Transverse colon (tissue), 3 donors: ENCODE measurements around the gene FLVCR2.

Experiments used
- POLR2A ChIP-seq: fragments of 450-650 bp; IDR thresholded peaks from one replicate; pipeline ENCODE4 v1.6.1; 2016; ENCODE audit warnings: antibody characterized with exemption, mild to moderate bottlenecking, moderate library complexity
- TF ChIP-seq, protein P1 (sequence below), 5 experiments: fragments of 200-600 bp in 3 of 5; fragments of 450-650 bp in 2 of 5; sonication (generic) in 3 of 5; IDR thresholded peaks; 1 replicate in 2 of 5; 2 replicates in 3 of 5; pipeline ENCODE4 v1.5.1; 2016 to 2017; ENCODE audit warnings: antibody characterized with exemption in 5 of 5, inconsistent platforms in 3 of 5, mild to moderate bottlenecking in 2 of 5, moderate library complexity in 1 of 5

DNA sequence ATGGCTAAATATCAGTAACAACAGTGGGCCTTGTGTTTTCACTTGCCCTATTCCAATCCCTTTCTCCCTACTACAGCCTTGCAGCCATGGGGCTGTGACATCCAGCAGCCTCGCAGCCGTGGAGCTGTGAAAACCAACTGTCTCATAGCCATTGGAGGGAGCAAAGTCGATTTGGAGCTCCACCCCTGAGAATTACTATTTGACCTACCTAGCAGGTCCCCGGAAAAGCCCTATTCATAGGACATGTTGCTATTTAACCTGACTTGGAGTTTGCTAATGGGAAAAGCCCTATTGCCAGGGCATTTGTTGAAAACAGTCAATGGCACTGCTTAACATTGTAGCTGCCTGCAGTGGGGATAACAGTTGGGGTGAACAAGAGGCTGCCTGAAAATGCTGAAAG lies 49.0 kb downstream of the FLVCR2 start:
- TF ChIP-seq, protein P1, sequence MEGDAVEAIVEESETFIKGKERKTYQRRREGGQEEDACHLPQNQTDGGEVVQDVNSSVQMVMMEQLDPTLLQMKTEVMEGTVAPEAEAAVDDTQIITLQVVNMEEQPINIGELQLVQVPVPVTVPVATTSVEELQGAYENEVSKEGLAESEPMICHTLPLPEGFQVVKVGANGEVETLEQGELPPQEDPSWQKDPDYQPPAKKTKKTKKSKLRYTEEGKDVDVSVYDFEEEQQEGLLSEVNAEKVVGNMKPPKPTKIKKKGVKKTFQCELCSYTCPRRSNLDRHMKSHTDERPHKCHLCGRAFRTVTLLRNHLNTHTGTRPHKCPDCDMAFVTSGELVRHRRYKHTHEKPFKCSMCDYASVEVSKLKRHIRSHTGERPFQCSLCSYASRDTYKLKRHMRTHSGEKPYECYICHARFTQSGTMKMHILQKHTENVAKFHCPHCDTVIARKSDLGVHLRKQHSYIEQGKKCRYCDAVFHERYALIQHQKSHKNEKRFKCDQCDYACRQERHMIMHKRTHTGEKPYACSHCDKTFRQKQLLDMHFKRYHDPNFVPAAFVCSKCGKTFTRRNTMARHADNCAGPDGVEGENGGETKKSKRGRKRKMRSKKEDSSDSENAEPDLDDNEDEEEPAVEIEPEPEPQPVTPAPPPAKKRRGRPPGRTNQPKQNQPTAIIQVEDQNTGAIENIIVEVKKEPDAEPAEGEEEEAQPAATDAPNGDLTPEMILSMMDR (IDR thresholded peaks at IDR 0.05): no peak
- TF ChIP-seq POLR2A: no peak
